GM12875 (cell line): Measurements from ENCODE around the gene JAKMIP1.

ENCODE experiments used
- H3K4me3 ChIP-seq: one replicate; pipeline ENCODE4 v1.5.1; 2011; ENCODE audit warnings: low read depth, low read length, control low read depth
- TF ChIP-seq, protein P1 (sequence below): IDR thresholded peaks from 2 replicates; pipeline ENCODE4 v1.5.1; 2011; ENCODE audit warnings: low read depth, mild to moderate bottlenecking, control low read depth, inconsistent platforms, low read length, moderate library complexity, borderline replicate concordance; ENCODE audit not compliant: insufficient read depth

JAKMIP1 gene

DNA sequence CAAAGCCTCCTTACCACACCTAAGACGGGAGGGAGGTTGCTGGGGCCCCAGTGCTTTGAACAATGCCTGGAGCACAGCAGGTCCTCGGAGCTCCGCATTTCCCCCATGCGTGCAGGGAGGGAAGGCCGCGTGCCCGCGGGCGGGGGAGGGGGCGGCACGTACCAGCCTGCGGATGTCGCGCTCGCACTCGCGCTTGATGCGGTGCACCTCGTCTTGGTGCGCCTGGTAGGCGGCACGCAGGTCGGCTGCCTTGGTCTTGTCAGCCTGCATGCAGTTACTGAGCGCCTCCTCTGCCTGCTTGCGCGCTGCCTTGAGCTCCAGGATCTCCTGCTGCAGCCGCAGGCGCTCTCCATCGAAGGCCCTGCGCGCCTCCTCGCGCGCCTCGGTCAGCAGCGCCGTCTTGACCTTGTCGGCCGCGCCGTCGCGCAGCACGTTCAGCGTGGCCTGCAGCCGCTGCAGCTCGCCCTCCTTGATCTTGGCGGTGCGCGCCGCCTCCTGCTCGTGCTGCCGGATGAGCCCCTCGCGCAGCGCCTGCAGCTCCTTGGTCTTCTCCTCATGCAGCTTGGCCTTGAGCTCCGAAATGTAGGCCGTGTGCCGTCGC, 94.9 kb downstream of the JAKMIP1 start:
- TF ChIP-seq, protein P1, sequence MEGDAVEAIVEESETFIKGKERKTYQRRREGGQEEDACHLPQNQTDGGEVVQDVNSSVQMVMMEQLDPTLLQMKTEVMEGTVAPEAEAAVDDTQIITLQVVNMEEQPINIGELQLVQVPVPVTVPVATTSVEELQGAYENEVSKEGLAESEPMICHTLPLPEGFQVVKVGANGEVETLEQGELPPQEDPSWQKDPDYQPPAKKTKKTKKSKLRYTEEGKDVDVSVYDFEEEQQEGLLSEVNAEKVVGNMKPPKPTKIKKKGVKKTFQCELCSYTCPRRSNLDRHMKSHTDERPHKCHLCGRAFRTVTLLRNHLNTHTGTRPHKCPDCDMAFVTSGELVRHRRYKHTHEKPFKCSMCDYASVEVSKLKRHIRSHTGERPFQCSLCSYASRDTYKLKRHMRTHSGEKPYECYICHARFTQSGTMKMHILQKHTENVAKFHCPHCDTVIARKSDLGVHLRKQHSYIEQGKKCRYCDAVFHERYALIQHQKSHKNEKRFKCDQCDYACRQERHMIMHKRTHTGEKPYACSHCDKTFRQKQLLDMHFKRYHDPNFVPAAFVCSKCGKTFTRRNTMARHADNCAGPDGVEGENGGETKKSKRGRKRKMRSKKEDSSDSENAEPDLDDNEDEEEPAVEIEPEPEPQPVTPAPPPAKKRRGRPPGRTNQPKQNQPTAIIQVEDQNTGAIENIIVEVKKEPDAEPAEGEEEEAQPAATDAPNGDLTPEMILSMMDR: no peak
- no peak overlapping the region for H3K4me3 ChIP-seq

DNA sequence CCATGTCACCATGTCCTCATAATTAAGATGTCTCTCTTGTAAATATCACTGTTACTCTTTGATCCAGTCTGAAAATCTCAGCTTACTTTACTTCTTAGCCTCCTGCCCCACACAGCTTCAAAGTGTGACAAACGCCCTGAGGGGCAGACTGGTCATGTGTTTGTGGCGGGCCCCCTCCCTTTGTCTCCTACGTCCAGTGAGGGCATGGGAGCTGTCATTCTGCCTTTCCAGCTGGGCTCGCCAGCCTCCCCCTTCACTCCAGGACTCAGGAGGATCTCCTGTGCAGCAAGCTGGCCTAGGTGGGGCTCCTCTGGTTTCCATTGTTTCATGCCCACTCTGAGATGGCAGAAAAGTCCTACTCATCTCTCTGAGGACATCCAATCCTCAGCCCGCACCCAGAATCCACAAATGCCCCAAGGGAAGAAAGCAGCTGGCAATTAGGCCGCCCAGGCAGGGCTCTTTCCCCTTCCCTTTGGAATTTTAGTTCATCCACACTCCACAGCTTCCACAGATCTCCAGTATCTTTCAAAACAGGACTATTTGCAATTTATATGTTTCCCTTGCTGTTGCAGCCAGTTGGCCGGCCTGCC, 95.7 kb downstream of the JAKMIP1 start:
- no peak overlapping the region for H3K4me3 ChIP-seq
- TF ChIP-seq, protein P1: no peak

DNA sequence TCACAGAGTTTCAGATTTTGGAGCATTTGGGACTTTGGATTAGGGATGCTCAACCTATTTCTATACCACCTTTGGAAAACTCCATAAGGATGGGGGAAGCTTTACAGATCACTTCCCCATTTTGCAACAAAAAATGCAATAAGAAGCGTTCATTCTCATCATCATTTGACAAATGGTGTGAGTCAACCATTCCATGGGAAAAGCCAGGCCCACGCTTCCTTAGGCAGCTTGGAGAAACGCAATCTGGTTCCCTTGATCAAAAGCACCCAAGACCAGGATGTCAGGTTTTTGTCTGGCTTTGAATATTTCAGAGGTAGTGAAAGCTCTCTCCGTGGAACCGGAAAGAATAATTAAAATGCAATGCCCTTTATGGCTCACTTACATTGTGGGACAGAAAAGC, 102.8 kb downstream of the JAKMIP1 start:
- TF ChIP-seq, protein P1: no peak
- H3K4me3 ChIP-seq: no peak overlapping the region

DNA sequence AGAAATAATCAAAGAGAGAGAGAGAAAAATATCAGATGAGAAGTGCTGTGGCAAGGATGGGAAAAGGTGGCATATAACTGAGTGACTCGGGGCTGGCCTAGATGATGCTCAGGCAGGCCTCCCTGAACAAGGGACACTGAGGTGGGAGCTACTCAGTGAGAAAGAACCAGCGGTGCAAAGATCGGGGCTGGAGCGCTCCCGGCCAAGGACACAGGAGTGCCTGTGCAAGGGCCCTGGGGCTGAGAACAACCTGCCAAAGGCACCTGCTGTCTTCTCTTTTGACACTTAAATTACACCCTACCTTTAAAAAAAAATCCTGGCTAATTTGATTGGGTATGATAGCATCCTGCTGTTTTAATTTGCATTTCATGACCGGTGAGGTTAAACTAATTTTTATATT, 104.5 kb downstream of the JAKMIP1 start:
- H3K4me3 ChIP-seq: no peak overlapping the region
- TF ChIP-seq, protein P1: no peak

DNA sequence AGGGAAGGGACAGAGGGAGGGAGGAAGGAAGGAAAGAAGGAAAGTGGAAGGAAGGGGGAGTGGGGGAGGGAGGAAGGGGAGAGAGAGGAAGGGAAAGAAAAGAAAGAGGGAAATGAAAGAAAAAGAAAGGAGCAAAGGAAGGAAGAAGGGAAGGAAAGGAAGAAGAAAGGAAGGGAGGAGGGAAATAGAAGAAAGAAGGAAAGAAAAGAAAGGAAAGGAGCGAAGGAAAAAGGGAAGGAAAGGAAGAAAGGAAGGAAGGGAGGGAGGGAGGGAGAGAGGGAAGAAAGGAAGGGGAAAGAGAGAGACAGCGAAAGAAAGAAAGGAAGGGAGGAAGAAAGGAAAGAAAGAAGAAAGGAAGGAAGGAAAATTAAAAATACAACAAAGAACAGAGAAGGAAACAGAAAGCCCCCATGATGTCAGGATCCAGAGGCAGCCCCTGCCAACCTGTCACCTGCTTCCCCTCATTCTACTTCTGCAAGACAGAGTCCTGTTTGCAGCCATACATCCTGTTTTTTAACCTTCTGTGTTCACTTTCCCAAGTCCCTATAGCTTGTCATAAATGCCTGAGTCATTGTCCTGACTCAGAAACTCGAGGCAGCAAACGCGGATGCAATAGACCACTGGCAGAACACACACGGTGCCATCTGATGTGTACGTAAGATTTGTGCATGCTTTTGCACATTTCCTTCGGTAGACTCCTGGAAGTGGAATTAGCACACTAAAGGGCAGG, 105.2 kb downstream of the JAKMIP1 start:
- no peak overlapping the region for H3K4me3 ChIP-seq
- TF ChIP-seq, protein P1: no peak

DNA sequence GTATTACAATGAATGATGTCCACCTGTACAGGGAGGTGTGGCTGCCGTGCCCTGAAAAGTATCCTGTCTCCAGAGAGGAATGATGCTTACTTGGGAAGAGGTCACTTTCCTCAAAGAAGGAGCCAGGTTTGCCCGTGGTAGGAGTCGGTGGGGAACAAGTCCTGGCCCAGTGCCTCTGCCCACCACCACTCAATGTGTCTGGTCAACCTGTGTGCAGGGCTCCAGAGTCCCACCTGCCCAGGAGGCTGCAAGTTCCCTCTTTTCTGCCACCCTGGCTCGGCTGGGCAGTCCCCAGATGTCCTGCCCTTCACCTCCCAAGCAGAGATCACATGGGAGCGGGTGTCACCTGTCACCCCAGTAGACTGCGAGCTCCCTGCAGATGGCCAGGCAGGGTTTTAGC, 106.7 kb downstream of the JAKMIP1 start:
- no peak overlapping the region for H3K4me3 ChIP-seq
- TF ChIP-seq, protein P1: no peak

DNA sequence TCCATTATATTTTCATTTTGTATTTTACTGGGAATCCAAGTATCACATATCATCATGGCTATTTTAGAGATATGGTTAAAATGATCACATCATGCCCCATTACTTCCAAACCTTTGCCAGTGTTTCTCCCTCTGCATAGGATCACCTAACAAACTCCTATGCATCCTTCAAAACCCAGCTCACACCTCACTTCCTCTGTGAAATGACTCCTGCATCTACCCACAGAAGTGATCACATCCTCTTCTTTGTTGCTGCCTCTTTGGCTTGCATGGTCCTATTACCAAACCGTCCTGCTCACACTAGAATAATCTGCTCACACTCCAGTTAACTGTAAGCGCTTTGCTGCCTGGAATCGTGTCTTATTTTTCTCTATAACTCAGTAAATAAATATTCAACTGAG, 107.4 kb downstream of the JAKMIP1 start:
- TF ChIP-seq, protein P1: no peak
- H3K4me3 ChIP-seq: no peak overlapping the region
